IPS DF 4.7 (cell line): ENCODE data around the gene BNIP5.
"Not testable (repeated sequence)": the region's sequence is repeated elsewhere in the genome, so short reads cannot be mapped to it uniquely, and the experiment has no call there.

Source experiments
- DNase-seq: peaks from one replicate; pipeline ENCODE4 v3.0.0-alpha.2; 2013; ENCODE audit warnings: low spot score; ENCODE audit errors: extremely low read depth

Gene BNIP5

GRCh38 chr6:36364669-36365479 lies 28.2 kb upstream of the BNIP5 start:
- no peak for DNase-seq

GRCh38 chr6:36364061-36364635 lies 27.5 kb upstream of the BNIP5 start:
- not testable (repeated sequence) for DNase-seq

DNA sequence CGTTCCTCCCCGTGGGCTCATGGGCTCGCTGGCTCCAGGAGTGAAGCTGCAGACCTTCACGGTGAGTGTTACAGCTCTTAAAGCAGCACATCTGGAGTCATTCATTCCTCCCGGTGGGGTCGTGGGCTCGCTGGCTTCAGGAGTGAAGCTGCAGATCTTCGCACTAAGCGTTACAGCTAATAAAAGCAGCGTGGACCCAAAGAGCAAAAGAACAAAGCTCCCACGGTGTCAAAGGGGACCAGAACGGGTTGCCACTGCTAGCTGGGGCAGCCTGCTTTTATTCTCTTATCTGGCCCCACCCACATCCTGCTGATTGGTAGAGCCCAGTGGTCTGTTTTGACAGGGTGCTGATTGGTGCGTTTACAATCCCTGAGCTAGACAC lies 26.7 kb upstream of the BNIP5 start:
- DNase-seq, result not testable (repeated sequence)

DNA sequence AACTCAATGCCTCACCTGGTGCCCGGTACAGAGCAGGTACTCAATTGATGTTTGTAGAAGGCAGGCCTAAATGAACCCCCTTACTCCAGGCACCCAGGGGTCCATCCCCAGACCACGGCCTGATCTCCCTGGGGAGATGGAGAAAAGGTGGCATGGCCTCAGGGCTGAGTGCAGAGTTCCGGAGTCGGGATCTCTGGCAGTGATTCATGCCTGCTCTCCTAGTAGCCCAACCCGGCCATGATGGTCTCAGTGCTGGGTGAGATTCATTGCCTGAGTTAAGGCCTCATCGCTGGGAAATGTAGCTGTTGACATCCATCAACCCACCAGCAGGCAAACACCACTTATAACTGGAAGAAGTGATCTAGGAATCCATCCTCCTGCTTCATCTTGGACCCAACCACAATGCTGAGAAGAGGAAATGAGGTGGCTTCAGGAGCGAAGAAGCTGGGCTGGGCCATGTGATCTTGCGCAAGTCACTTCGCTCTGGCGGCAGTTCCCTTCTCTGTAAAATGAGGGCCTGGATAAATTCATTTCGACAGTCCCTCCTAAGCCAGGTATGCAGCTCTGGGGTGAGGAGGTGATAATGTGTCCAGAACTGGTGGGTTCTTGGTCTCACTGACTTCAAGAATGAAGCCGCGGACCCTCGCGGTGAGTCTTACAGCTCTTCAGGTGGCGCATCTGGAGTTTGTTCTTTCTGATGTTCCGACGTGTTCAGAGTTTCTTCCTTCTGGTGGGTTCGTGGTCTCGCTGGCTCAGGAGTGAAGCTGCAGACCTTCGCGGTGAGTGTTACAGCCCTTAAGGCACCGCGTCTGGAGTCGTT lies 26.1 kb upstream of the BNIP5 start:
- no peak for DNase-seq

- no peak for DNase-seq
Observed at GRCh38 chr6:36361071-36361470, 24.4 kb upstream of the BNIP5 start.

DNA sequence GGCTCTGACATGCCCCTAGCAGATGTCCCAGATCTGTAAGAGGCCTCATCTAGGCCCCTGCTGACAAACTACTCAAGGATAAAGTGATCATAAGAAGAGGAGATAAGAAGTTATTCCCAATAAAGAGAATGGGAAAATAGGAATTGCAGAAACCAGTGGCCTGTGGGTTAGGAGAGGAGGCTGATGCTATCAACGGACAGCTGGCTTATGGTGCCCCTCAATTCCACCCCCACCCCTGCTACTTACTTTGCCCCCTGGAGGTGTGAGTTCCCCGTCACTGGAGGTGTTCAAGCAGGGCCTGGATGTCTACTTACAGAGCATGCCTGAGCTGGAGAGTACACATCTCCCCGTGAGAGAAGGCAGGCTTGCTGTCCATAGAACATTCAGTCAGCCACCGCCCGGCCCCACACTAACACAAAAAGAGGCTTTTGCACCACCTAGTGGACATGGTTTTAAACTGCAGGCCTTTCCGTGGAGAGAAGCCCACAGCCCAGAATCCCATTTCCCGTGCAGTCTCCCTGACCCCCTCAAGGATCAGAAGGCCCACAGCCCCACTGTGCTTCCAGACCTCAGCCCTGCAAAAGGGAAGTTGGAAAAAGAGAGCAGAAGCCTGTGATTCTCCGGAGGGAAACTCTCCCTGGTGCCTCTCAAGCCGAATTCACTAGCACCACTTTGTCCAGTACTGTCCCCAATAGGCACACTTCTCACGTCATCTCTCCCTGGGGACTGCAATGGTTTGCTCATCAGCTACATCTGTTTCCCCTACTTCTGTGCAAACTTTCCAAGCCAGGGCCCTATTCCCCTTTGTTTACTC lies 23.8 kb upstream of the BNIP5 start:
- no peak for DNase-seq

- DNase-seq, result no peak
Observed at GRCh38 chr6:36358226-36358915, 21.7 kb upstream of the BNIP5 start.

DNA sequence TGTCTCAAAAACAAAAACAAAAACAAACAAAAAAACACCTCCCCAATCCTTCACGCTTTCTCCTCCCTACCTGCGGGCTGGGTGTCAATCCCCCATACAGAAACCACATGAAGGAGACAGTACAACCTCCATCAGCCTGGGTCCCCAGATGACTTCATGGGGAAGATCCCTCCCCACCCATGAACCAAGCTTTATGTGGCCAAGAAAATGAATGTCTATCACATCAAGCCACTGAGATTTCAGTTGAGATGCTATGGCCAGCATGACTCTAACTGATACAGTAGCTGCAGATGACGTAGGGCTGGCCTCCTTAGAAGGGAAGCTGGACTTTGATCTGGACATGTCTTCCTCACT lies 21.2 kb upstream of the BNIP5 start:
- no peak for DNase-seq

GRCh38 chr6:36355819-36356218 lies 19.1 kb upstream of the BNIP5 start:
- no peak for DNase-seq

DNA sequence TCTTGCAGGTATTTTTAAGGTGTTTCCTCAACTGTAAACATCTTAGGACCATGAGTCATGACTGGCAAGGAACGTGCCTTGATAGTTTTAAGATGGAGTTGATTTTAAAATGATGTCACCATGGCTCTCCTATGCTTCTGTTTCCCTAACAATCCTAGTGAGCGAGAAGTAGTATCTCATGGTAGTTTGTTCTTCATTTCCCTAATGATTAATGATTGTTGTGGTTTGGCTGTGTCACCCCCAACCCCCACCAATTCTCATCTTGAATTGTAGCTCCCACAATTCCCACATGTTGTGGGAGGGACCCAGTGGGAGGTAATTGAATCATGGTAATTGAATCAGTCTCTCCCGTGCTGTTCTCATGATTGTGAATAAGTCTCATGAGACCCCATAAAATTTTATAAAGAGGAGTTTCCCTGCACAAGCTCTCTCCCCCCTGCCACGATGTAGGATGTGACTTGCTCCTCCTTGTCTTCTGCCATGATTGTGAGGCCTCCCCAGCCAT lies 16.8 kb upstream of the BNIP5 start:
- DNase-seq, result no peak

DNA sequence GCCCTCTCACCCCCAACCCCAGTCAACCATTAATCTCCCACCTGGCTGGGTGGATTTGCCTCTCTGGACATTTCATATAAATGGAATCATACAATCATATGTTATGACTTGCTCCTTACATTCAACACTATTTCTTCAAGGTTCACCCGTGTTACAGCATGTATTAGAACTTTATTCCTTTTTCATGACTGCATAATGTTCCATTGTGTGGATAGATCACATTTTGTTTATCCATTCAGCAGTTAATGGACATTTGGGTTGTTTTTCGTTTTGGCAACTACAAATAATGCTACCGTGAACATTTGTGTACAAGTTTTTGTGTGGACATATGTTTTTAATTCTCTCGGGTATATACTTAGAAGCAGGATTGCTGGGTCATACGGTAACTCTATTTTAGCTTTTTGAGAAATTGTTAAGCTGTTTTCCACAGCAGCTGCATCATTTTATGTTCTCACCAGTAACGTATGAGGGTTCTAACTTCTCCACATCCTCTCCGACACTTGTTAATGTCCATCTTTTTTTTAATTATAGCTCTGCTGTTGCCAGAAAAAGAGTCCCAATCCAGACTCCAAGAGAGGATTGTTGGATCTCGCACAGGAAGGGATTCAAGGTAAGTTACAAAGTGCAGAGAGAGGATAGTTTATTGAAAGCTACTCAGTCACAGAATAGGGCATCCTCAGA lies 15.9 kb upstream of the BNIP5 start:
- no peak for DNase-seq

DNA sequence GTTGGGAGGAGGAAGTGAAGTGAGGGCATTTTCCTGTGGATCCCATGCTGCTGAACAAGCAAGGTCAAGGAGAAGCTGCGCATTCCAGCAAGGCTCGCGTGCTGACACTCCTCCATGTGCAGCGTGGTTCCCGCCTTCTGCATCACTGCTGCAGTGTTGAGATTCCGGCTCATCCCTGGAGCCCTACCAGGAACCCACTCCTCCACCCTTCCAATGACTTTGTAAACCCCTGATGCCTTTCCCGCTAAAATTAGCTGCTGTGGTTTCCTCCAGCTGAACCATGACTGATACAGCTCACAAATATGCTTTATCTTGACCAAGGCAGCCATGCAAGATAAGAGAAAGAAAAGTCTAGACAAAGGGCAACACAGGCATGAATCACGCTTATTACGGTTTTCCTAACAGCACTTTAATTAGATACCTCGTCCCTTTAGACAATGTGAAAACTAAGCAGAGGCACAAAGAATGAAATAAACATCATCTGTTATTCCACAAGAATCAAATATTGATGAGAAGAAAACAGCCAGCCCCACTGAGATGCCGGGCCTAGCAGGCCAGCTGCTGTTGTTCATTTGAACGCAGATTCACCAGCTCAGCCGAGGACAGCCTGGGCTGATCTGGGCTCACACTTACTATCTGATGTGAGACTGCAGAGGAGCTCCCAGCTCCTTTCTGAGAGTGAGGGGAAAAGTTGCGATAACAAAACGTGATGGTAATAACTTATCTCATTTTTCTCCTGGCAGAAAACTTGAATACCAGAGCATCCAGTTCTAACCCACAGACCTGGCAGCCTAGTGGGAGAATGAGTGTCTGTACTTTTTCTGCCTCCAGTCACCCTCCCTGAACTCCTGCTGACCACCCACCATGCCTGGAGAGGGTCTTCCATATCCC lies 14.2 kb upstream of the BNIP5 start:
- no peak for DNase-seq

- no peak for DNase-seq
Observed at GRCh38 chr6:36350082-36350481, 13.4 kb upstream of the BNIP5 start.

GRCh38 chr6:36349240-36349639 lies 12.6 kb upstream of the BNIP5 start:
- DNase-seq, result no peak

DNA sequence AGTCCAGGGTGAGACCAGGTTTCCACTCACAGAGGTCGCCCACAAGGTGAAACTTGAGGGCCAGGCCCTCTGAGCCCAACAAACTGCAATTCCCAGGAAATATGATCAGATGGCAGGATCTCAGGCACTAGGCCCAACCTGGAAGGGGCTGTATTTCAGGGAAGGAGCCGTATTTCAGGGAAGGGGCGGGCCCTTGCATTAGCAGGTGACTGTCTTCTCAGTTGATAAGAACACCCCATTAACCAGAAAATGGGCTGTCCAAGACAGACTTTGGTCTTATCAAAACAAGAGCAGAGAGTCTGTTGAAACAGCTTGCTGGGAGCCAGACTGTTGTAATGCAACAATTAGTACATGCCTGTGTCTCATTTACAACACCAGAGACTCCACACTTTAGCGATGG lies 10.9 kb upstream of the BNIP5 start:
- DNase-seq, result no peak

GRCh38 chr6:36346486-36347273 lies 10.0 kb upstream of the BNIP5 start:
- no peak for DNase-seq

GRCh38 chr6:36345681-36346466 lies 9.2 kb upstream of the BNIP5 start:
- DNase-seq, result no peak
